ENCODE measurements around the gene SUSD3.

SUSD3 gene

DNA sequence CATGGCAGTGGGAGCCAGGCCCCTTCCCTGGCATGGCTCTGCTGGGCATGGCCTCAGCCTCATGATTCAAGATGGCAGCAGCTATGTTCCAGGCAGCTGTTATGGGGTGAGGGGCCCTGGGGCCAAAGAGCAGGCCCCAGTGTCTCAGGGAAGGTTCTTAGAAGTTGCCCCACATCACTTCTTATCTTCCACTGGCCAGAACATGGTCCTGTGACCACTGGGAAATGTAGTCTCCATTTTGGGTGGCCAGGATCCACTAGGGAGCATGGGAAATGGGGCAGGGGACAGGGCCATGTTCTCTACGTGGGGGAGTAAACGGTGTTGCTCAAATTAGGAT, 18.3 kb downstream of the SUSD3 start:
- Histone ChIP-seq H3K27ac (ENCODE audit: low read depth, low read length) (no peak overlapping the region), H3K36me3 (ENCODE audit: control insufficient read depth, insufficient read depth, low read length) (peaks cover 2% of the 10 kb centered on the region), H3K4me1 (ENCODE audit: control insufficient read depth, insufficient read depth, low read length) (peaks cover 12% of the 10 kb centered on the region), H3K9ac (ENCODE audit: low read length) (no peak overlapping the region), H3K27me3 (ENCODE audit: control insufficient read depth, insufficient read depth, low read length) (no peaks in the 10 kb centered on the region), H3K4me3 (ENCODE audit: low read length) (no peak overlapping the region)

DNA sequence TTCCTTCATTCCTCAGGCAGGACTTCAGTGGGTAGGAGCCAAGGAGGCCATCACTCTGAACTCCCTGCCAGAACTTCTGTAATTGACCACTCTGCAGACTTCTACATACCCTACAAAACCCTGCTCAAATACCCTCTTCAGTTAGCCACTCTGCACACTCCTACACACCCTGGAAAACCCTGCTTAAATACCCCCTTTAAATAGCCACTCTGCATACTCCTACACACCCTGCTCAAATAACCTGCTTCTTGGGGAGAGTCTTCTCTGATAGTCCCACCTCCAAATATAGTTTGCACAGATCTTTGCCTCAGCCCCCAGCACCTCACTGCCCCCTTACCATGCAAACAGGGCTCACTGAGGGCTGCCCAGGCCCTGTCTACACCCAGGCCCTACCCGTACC, 18.9 kb downstream of the SUSD3 start:
- peaks cover 6% of the 10 kb centered on the region for H3K4me1 ChIP-seq (ENCODE audit: control insufficient read depth, insufficient read depth, low read length)
- H3K4me3 ChIP-seq (ENCODE audit: low read length), result no peak overlapping the region
- H3K9ac ChIP-seq (ENCODE audit: low read length), result no peak overlapping the region
- no peak overlapping the region for H3K27ac ChIP-seq (ENCODE audit: low read depth, low read length)
- H3K36me3 ChIP-seq (ENCODE audit: control insufficient read depth, insufficient read depth, low read length), result peaks cover 2% of the 10 kb centered on the region
- no peaks in the 10 kb centered on the region for H3K27me3 ChIP-seq (ENCODE audit: control insufficient read depth, insufficient read depth, low read length)

DNA sequence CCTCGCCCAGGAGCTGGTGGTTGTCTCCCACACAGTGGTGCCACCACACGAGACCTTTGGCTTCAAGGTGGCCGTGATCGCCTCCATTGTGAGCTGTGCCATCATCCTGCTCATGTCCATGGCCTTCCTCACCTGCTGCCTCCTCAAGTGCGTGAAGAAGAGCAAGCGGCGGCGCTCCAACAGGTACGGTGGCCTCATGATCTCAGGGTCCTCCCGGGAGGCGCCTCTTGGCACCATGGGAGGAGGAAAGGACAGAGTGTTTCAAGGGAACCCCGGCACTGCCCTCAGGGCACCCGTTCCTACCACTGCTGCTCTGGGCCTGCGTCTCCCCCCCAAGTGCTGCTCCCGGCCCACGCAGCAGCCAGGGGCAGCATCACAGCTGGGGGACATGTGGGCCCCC, 19.3 kb downstream of the SUSD3 start:
- Histone ChIP-seq H3K27ac (ENCODE audit: low read depth, low read length) (no peak overlapping the region), H3K27me3 (ENCODE audit: control insufficient read depth, insufficient read depth, low read length) (no peaks in the 10 kb centered on the region), H3K9ac (ENCODE audit: low read length) (no peak overlapping the region), H3K4me3 (ENCODE audit: low read length) (no peak overlapping the region), H3K4me1 (ENCODE audit: control insufficient read depth, insufficient read depth, low read length) (peaks cover 2% of the 10 kb centered on the region), H3K36me3 (ENCODE audit: control insufficient read depth, insufficient read depth, low read length) (peaks cover 2% of the 10 kb centered on the region)

DNA sequence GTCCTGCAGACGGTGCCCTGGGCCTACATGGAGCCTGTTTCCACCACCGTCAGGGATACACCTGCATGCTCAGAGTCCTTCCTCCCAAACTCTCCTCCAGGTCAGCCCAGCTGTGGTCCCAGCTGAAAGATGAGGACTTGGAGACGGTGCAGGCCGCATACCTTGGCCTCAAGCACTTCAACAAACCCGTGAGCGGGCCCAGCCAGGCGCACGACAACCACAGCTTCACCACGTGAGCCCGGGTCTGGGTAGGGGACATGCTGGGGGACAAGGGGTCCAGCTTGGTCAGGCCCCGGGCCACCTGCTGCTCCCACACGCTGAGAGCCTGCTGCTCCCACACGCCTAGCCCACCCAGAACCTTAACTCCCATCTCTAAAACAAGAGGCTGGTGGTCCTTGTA, 20.9 kb downstream of the SUSD3 start:
- Histone ChIP-seq H3K27me3 (ENCODE audit: control insufficient read depth, insufficient read depth, low read length) (no peaks in the 10 kb centered on the region), H3K27ac (ENCODE audit: low read depth, low read length) (no peak overlapping the region), H3K36me3 (ENCODE audit: control insufficient read depth, insufficient read depth, low read length) (peaks cover 2% of the 10 kb centered on the region), H3K9ac (ENCODE audit: low read length) (no peak overlapping the region), H3K4me1 (ENCODE audit: control insufficient read depth, insufficient read depth, low read length) (no peaks in the 10 kb centered on the region), H3K4me3 (ENCODE audit: low read length) (no peak overlapping the region)

DNA sequence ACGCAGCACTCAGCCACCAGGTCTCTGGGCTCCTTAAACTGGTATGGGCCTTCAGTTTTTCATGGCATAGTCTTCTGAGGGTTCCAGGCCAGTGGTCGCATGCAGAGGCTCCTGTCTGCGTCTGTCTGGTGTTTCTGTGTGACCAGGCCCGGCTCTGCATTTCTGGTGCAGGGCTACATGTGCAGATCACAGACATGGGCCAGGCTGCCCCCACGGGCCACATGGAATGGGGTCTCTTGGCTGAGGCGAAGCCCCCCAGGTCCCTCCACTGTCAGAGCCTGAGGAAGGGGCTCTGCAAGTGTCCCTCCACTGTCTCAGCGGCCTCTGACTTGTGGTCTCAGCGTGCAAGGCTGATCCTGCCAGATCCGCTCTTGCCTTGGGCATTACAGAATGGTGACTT, 21.9 kb downstream of the SUSD3 start:
- no peak overlapping the region for H3K9ac ChIP-seq (ENCODE audit: low read length)
- H3K27ac ChIP-seq (ENCODE audit: low read depth, low read length), result no peak overlapping the region
- H3K27me3 ChIP-seq (ENCODE audit: control insufficient read depth, insufficient read depth, low read length), result no peaks in the 10 kb centered on the region
- no peak overlapping the region for H3K4me3 ChIP-seq (ENCODE audit: low read length)
- H3K4me1 ChIP-seq (ENCODE audit: control insufficient read depth, insufficient read depth, low read length), result no peaks in the 10 kb centered on the region
- H3K36me3 ChIP-seq (ENCODE audit: control insufficient read depth, insufficient read depth, low read length), result peaks cover 2% of the 10 kb centered on the region

DNA sequence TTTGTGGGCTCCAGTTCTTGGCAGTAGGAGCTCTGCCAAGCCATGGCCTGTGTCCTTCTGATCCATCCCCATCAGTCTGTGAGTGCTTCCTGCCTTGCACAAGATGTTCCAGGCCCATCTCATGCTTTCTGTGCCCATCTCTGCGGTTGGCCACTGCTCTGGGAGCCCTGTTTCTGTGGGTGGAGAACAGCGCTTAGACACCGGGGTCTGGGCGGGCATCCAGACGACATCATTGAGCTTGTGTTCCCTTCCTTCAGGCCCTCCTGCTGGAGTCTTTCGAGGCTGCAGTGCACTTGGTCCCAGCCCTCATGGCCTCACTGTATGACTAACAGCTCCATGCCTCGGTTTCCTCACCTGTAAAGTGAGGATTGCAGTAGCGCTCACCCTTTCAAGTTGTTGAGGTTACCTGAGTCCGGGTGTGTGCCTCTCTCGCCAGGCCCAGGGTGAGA, 22.6 kb downstream of the SUSD3 start:
- Histone ChIP-seq H3K4me3 (ENCODE audit: low read length) (no peak overlapping the region), H3K27me3 (ENCODE audit: control insufficient read depth, insufficient read depth, low read length) (no peaks in the 10 kb centered on the region), H3K4me1 (ENCODE audit: control insufficient read depth, insufficient read depth, low read length) (no peaks in the 10 kb centered on the region), H3K9ac (ENCODE audit: low read length) (no peak overlapping the region), H3K27ac (ENCODE audit: low read depth, low read length) (no peak overlapping the region), H3K36me3 (ENCODE audit: control insufficient read depth, insufficient read depth, low read length) (peaks cover 2% of the 10 kb centered on the region)

DNA sequence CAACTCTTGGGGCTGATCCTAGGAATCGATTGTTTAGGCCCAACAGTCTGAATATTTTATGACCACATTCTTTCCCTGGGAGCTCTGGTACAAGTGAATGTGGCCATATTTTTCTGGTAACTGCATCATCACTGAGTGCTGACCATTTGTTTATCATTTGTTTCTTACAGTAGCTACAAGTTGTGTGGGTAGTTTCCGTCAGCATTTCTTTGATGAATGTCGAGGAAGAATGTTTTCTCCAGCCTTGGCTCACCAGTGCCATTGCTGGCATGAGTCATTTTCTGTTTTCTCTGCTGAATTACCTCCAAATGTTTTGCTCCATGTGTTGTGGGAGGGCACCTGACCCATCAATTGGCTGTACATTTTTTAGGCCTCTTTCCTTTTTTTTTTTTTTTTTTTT, 23.4 kb downstream of the SUSD3 start:
- Histone ChIP-seq H3K27me3 (ENCODE audit: control insufficient read depth, insufficient read depth, low read length) (no peaks in the 10 kb centered on the region), H3K27ac (ENCODE audit: low read depth, low read length) (no peak overlapping the region), H3K36me3 (ENCODE audit: control insufficient read depth, insufficient read depth, low read length) (peaks cover 2% of the 10 kb centered on the region), H3K9ac (ENCODE audit: low read length) (no peak overlapping the region), H3K4me1 (ENCODE audit: control insufficient read depth, insufficient read depth, low read length) (no peaks in the 10 kb centered on the region), H3K4me3 (ENCODE audit: low read length) (no peak overlapping the region)

DNA sequence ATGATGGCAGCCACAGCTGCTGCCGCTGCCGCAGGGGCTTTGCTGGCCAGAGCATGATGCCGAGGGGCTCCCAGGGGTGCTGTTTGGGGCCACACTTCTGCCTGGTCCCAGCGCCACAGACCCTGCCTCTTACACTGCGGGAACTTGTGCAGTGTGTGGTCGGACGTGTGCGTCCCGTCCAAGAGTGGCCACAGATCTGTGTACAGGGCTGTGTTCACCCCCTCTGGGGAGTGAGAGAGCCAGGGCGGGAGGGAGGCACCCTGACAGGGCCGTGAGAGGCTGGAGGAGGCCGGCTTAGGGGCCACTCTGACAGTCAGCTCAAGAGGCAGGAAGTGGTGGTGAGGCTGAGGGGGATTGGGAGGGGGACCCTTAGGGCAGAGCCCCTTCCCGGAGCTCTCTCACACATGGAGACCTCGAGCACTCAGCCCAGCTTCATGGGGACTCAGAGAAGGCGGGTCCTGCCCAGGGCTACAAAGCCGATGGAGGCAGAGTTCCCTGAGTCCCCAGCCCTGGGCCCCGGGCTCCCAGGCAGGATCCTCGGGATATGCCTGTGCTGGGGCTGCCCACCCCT, 24.4 kb downstream of the SUSD3 start:
- H3K27me3 ChIP-seq (ENCODE audit: control insufficient read depth, insufficient read depth, low read length), result no peaks in the 10 kb centered on the region
- H3K27ac ChIP-seq (ENCODE audit: low read depth, low read length), result no peak overlapping the region
- H3K4me1 ChIP-seq (ENCODE audit: control insufficient read depth, insufficient read depth, low read length), result no peaks in the 10 kb centered on the region
- H3K4me3 ChIP-seq (ENCODE audit: low read length), result no peak overlapping the region
- no peak overlapping the region for H3K9ac ChIP-seq (ENCODE audit: low read length)
- peaks cover 2% of the 10 kb centered on the region for H3K36me3 ChIP-seq (ENCODE audit: control insufficient read depth, insufficient read depth, low read length)

DNA sequence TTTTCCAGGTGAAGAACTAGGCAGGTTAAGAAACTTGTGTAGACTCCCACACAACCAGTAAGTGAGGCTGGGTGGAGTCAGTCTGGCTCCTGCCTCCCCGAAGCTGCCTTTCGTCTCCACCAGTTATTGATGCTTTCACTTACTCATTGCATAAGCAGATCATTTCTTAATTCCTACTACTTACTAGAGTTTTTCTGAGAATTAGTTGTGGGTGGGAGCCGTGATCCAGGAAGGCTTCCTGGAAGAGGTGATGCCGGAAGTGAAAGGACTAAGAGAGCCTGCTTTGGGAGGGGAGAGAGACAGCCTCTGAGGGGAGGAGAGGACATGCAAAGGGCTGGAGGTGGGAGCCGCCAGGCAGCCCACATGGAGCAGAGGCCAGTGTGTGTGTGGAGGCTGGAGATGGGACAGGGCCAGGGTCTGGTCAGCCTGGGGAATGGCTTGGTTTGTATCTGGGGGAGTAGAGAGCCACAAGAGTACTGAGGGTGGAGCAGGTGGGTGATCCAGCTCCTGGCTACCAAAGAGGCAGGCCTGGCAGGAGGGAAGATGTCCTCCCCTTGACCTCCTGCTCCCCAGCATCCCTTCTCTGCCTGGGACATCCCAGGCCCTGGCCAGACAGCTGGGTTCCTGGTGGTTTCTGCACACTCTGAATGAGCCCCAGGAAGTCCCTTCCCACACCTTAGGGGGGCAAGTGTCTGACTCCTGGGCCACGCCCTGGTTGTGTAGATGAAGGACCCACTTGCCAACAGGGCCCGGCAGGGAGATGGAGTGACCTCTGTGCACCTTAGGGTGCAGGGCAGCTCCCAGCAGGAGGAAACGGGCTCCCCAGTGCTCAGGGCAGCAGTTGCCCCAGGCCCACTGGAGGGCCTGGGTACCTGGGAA, 25.3 kb downstream of the SUSD3 start:
- H3K36me3 ChIP-seq (ENCODE audit: control insufficient read depth, insufficient read depth, low read length), result peaks cover 2% of the 10 kb centered on the region
- no peak overlapping the region for H3K27ac ChIP-seq (ENCODE audit: low read depth, low read length)
- no peaks in the 10 kb centered on the region for H3K27me3 ChIP-seq (ENCODE audit: control insufficient read depth, insufficient read depth, low read length)
- H3K4me1 ChIP-seq (ENCODE audit: control insufficient read depth, insufficient read depth, low read length), result no peaks in the 10 kb centered on the region
- no peak overlapping the region for H3K9ac ChIP-seq (ENCODE audit: low read length)
- no peak overlapping the region for H3K4me3 ChIP-seq (ENCODE audit: low read length)

DNA sequence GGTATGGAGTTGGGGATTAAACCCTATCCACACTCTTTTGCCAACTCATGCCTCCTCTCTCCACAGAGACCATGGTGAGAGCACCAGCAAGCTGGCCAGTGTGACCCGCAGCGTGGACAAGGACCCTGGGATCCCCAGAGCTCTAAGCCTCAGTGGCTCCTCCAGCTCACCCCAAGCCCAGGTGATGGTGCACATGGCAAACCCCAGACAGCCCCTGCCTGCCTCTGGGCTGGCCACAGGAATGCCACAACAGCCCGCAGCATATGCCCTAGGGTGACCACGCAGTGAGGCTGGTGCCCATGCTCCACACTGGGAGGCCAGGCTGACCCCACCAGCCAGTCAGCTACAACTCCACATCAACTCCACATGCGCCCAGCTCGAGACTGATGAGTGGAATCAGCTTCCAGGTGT, 26.0 kb downstream of the SUSD3 start:
- Histone ChIP-seq H3K4me1 (ENCODE audit: control insufficient read depth, insufficient read depth, low read length) (no peaks in the 10 kb centered on the region), H3K36me3 (ENCODE audit: control insufficient read depth, insufficient read depth, low read length) (no peaks in the 10 kb centered on the region), H3K27ac (ENCODE audit: low read depth, low read length) (no peak overlapping the region), H3K9ac (ENCODE audit: low read length) (no peak overlapping the region), H3K4me3 (ENCODE audit: low read length) (no peak overlapping the region), H3K27me3 (ENCODE audit: control insufficient read depth, insufficient read depth, low read length) (no peaks in the 10 kb centered on the region)

DNA sequence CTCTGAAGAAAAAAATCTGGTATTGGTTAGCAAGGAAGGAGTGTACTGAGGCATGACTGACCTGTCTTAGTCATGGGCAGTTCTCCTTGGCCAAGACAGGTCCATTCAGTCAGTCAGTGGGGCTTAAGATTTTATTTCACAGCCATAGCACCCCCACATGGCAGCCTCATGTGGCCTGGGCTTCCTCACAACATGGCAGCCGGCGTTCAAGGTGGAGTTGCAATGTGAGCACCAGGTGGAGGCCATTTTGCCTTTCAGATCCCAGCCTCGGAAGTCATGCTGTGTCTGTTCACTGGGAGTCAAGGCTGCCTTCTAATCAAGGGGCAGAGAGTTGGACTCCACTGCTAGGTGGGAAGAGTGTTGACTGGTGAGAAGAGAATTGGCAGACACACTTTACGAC, 27.2 kb downstream of the SUSD3 start:
- no peaks in the 10 kb centered on the region for H3K36me3 ChIP-seq (ENCODE audit: control insufficient read depth, insufficient read depth, low read length)
- no peaks in the 10 kb centered on the region for H3K27me3 ChIP-seq (ENCODE audit: control insufficient read depth, insufficient read depth, low read length)
- no peaks in the 10 kb centered on the region for H3K4me1 ChIP-seq (ENCODE audit: control insufficient read depth, insufficient read depth, low read length)
- no peak overlapping the region for H3K9ac ChIP-seq (ENCODE audit: low read length)
- H3K27ac ChIP-seq (ENCODE audit: low read depth, low read length), result no peak overlapping the region
- no peak overlapping the region for H3K4me3 ChIP-seq (ENCODE audit: low read length)

DNA sequence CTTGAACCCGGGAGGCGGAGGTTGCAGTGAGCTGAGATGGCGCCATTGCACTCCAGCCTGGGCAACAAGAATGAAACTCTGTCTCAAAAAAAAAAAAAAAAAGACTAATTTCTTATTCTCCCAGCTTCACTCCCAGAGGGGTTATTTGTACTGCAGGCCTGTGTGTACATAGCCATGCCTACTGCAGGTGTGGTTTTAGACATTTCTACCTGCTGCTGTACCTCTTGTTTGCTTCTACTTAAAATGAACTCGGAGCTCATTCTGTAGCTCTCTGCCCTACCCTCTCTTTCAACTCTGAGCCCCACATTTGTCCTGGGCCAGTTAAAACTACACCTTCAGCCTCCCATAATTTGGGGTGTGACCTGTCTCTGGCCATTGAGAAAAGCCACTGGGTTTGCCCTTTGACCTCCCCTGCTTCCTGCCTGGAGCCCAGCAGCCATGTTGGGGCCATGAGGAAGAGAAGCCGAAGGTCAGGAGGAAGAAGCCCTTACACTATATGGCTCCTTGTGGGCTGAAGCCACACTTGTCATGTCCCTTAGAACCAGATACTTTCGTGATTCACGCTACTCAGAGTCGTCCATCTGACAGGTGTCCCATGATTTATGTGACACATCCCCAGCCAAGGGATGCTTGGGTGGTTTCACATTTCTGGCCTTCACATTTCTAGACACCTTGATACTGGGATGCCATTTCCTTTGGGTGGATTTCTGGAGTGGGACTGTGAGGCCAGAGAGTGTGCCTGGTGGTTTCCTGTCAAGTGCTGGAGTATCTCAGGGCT, 28.1 kb downstream of the SUSD3 start:
- Histone ChIP-seq H3K4me3 (ENCODE audit: low read length) (no peak overlapping the region), H3K27ac (ENCODE audit: low read depth, low read length) (no peak overlapping the region), H3K9ac (ENCODE audit: low read length) (no peak overlapping the region), H3K36me3 (ENCODE audit: control insufficient read depth, insufficient read depth, low read length) (no peaks in the 10 kb centered on the region), H3K27me3 (ENCODE audit: control insufficient read depth, insufficient read depth, low read length) (no peaks in the 10 kb centered on the region), H3K4me1 (ENCODE audit: control insufficient read depth, insufficient read depth, low read length) (no peaks in the 10 kb centered on the region)
